Liver (tissue), 9 donors: ENCODE data around the gene SLC12A8. TPM values are rescaled to one million over a fixed set of nuclear protein-coding genes. Genes with fewer than 3 reads are reported as not detected.

Experiments
- DNase-seq: peaks from one replicate; pipeline ENCODE4 v3.0.0-alpha.2; 2017; ENCODE audit warnings: low spot score
- H3K27ac ChIP-seq, 2 donors: one replicate each; pipeline ENCODE4 v1.7.0; 2013; ENCODE audit warnings: inconsistent platforms in 2 of 2, low read length in 2 of 2, control low read depth in 1 of 2, low read depth in 1 of 2, mild to moderate bottlenecking in 1 of 2
- H3K27me3 ChIP-seq, 4 donors: one replicate each; pipeline versions ENCODE4 v1.6.1 to v1.7.0; 2013; ENCODE audit warnings: low read length in 3 of 4, inconsistent platforms in 1 of 4, mild to moderate bottlenecking in 1 of 4, moderate library complexity in 1 of 4; ENCODE audit not compliant: control insufficient read depth in 4 of 4, insufficient read depth in 4 of 4
- H3K36me3 ChIP-seq, 4 donors: one replicate each; pipeline versions ENCODE4 v1.6.1 to v1.7.0; 2013; ENCODE audit warnings: low read length in 3 of 4, mild to moderate bottlenecking in 3 of 4, low read depth in 1 of 4, moderate library complexity in 1 of 4; ENCODE audit not compliant: control insufficient read depth in 4 of 4, insufficient read depth in 3 of 4
- H3K4me1 ChIP-seq, 4 donors: one replicate each; pipeline versions ENCODE4 v1.6.1 to v1.7.0; 2013; ENCODE audit warnings: low read length in 3 of 4, mild to moderate bottlenecking in 3 of 4, moderate library complexity in 1 of 4; ENCODE audit not compliant: control insufficient read depth in 4 of 4, insufficient read depth in 4 of 4
- H3K4me3 ChIP-seq, 3 donors: one replicate each; pipeline versions ENCODE4 v1.6.1 to v1.7.0; 2013; ENCODE audit warnings: low read length in 3 of 3, control low read depth in 1 of 3, low read depth in 1 of 3, mild to moderate bottlenecking in 1 of 3
- H3K9ac ChIP-seq, 2 donors: one replicate each; pipeline ENCODE4 v1.7.0; 2013; ENCODE audit warnings: low read length in 2 of 2, mild to moderate bottlenecking in 2 of 2, moderate library complexity in 2 of 2, control low read depth in 1 of 2, low read depth in 1 of 2
- H3K9me3 ChIP-seq, 4 donors: one replicate each; pipeline versions ENCODE4 v1.6.1 to v1.7.0; 2013; ENCODE audit warnings: low read length in 3 of 4; ENCODE audit not compliant: control insufficient read depth in 4 of 4
- EGR1 ChIP-seq, 2 donors: IDR thresholded peaks; 2 replicates each; pipeline ENCODE4 v1.6.1; 2016 to 2018; ENCODE audit warnings: antibody characterized with exemption in 2 of 2, low read depth in 2 of 2
- FOXA2 ChIP-seq: IDR thresholded peaks from 2 replicates; pipeline ENCODE4 v1.6.1; 2016; ENCODE audit warnings: antibody characterized with exemption
- GABPA ChIP-seq, 2 donors: IDR thresholded peaks in 1 of 2; conservative IDR thresholded peaks in 1 of 2; 2 replicates each; pipeline ENCODE4 v1.6.1; 2016; ENCODE audit warnings: antibody characterized with exemption in 2 of 2, mild to moderate bottlenecking in 1 of 2, moderate library complexity in 1 of 2
- HNF4A ChIP-seq, 2 donors: conservative IDR thresholded peaks; 2 replicates each; pipeline ENCODE4 v1.6.1; 2016; ENCODE audit warnings: antibody characterized with exemption in 2 of 2, mild to moderate bottlenecking in 2 of 2
- HNF4G ChIP-seq: IDR thresholded peaks from 2 replicates; pipeline ENCODE4 v1.6.1; 2016; ENCODE audit warnings: antibody characterized with exemption
- JUND ChIP-seq, 2 donors: IDR thresholded peaks; 2 replicates each; pipeline ENCODE4 v1.6.1; 2016; ENCODE audit warnings: antibody characterized with exemption in 2 of 2
- NR2F2 ChIP-seq: IDR thresholded peaks from 2 replicates; pipeline ENCODE4 v1.6.1; 2016; ENCODE audit warnings: antibody characterized with exemption
- RAD21 ChIP-seq, 2 donors: IDR thresholded peaks; 2 replicates each; pipeline ENCODE4 v1.6.1; 2016; ENCODE audit warnings: antibody characterized with exemption in 2 of 2, mild to moderate bottlenecking in 2 of 2
- YY1 ChIP-seq: IDR thresholded peaks from 2 replicates; pipeline ENCODE4 v1.6.1; 2016; ENCODE audit warnings: antibody characterized with exemption, mild to moderate bottlenecking
- WGBS: extraction: QIAGEN DNeasy Blood & Tissue Kit; methylation state at CpG from one replicate; pipeline ENCODE4 v1.1.7; 2013; 5-methylcytosine and 5-hydroxymethylcytosine counted together
- polyA plus RNA-seq, 2 donors: library from polyadenylated mRNA; stranded (reverse) in 1 of 2; unstranded in 1 of 2; fragments of 200-250 nt in 1 of 2; fragments of >200 nt in 1 of 2; fragmentation: Nextera tagmentation in 1 of 2; extraction: Ambion mirVana in 1 of 2; gene quantifications; one replicate each; pipeline versions ENCODE4 v1.2.1 to v1.2.3, GENCODE V29; 2013 to 2015
- total RNA-seq, 2 donors: library from RNA; depleted of rRNA; stranded (reverse); fragments of >200 nt; gene quantifications; one replicate each; pipeline ENCODE4 v1.2.3, GENCODE V29; 2014
- TF ChIP-seq, protein P1 (sequence below): fragments of 150-350 bp; IDR thresholded peaks from 2 replicates; pipeline ENCODE4 v1.5.1; 2017; ENCODE audit warnings: improper control_type of control experiment, low read depth, low read length; ENCODE audit not compliant: missing input control
- TF ChIP-seq, protein P2 (sequence below): IDR thresholded peaks from 2 replicates; pipeline ENCODE4 v1.6.1; 2016; ENCODE audit warnings: antibody characterized with exemption, mild to moderate bottlenecking
- TF ChIP-seq, protein P3 (sequence below): IDR thresholded peaks from 2 replicates; pipeline ENCODE4 v1.6.1; 2016; ENCODE audit warnings: antibody characterized with exemption
- TF ChIP-seq, protein P4 (sequence below): IDR thresholded peaks from 2 replicates; pipeline ENCODE4 v1.6.1; 2016; ENCODE audit warnings: antibody characterized with exemption
- donor health status: healthy.
- donor health status: healthy.
- donor health status: healthy.
- donor health status: healthy.
- donor health status: healthy.

SLC12A8 gene
- total and polyA plus RNA-seq, 4 donors = 2.7 to 20.3 (median 5.5) TPM

DNA sequence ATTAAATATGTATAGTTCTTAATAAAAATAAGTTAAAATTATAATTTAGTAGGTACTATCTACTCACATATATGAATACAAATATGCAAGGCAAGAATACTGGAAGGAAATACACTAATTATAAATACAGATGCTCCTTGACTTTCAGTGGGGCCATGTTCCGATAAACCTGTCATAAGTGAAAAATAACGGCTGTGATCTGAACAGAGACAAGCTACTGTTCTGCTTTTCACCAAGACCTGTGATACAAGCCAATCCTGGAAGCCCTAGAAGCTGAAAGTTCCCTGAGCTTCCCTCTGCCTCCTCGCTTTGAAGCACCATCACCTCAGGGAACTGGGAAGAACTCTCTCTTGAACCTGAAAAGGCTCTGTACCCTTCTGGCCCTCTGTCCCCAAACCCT is 55.4 kb downstream of the SLC12A8 start:
- no peak for DNase-seq
- H3K4me1 ChIP-seq = no peaks in the 10 kb centered on the region
- H3K4me3 ChIP-seq = no peak overlapping the region
- peaks cover 0 to 4% (median 0%) of the 10 kb centered on the region in 4 donors for H3K36me3 ChIP-seq
- no peak overlapping the region for H3K27ac ChIP-seq
- no peak overlapping the region for H3K9ac ChIP-seq
- WGBS = 86% methylated on average over 3 of the region's 3 CpGs
- H3K27me3 ChIP-seq = no peaks in the 10 kb centered on the region
- TF ChIP-seq, protein P1, sequence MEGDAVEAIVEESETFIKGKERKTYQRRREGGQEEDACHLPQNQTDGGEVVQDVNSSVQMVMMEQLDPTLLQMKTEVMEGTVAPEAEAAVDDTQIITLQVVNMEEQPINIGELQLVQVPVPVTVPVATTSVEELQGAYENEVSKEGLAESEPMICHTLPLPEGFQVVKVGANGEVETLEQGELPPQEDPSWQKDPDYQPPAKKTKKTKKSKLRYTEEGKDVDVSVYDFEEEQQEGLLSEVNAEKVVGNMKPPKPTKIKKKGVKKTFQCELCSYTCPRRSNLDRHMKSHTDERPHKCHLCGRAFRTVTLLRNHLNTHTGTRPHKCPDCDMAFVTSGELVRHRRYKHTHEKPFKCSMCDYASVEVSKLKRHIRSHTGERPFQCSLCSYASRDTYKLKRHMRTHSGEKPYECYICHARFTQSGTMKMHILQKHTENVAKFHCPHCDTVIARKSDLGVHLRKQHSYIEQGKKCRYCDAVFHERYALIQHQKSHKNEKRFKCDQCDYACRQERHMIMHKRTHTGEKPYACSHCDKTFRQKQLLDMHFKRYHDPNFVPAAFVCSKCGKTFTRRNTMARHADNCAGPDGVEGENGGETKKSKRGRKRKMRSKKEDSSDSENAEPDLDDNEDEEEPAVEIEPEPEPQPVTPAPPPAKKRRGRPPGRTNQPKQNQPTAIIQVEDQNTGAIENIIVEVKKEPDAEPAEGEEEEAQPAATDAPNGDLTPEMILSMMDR = no peak
- TF ChIP-seq, protein P2, sequence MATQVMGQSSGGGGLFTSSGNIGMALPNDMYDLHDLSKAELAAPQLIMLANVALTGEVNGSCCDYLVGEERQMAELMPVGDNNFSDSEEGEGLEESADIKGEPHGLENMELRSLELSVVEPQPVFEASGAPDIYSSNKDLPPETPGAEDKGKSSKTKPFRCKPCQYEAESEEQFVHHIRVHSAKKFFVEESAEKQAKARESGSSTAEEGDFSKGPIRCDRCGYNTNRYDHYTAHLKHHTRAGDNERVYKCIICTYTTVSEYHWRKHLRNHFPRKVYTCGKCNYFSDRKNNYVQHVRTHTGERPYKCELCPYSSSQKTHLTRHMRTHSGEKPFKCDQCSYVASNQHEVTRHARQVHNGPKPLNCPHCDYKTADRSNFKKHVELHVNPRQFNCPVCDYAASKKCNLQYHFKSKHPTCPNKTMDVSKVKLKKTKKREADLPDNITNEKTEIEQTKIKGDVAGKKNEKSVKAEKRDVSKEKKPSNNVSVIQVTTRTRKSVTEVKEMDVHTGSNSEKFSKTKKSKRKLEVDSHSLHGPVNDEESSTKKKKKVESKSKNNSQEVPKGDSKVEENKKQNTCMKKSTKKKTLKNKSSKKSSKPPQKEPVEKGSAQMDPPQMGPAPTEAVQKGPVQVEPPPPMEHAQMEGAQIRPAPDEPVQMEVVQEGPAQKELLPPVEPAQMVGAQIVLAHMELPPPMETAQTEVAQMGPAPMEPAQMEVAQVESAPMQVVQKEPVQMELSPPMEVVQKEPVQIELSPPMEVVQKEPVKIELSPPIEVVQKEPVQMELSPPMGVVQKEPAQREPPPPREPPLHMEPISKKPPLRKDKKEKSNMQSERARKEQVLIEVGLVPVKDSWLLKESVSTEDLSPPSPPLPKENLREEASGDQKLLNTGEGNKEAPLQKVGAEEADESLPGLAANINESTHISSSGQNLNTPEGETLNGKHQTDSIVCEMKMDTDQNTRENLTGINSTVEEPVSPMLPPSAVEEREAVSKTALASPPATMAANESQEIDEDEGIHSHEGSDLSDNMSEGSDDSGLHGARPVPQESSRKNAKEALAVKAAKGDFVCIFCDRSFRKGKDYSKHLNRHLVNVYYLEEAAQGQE = no peak
- TF ChIP-seq YY1 (no peak), HNF4G (no peak)
- H3K9me3 ChIP-seq = no peaks in the 10 kb centered on the region

DNA sequence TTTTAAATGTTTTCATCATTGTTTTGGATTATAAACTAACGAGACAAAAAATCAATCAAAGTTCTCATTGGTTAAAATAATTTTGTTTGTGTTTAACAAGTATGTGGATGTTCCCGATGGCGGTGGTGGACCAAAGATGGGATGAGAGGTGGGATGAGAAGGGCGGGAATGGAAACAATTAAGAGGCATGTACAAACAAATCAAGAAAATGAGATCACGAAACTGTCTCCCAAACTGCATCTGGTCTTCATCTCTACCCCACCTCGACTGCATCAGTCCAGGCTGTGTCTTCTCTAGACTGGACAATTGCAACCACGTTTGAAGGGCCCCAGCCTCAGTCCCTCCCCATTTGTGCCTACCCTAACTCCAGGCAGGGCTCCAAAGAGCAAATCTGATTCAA is 56.1 kb downstream of the SLC12A8 start:
- TF ChIP-seq, protein P3, sequence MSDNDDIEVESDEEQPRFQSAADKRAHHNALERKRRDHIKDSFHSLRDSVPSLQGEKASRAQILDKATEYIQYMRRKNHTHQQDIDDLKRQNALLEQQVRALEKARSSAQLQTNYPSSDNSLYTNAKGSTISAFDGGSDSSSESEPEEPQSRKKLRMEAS = no peak
- TF ChIP-seq HNF4A (conservative IDR thresholded peaks at IDR 0.05) (no peak), YY1 (no peak), FOXA2 (no peak), EGR1 (IDR thresholded peaks at IDR 0.05; ENCODE audit: low read depth in 2 of 2) (no peak), JUND (IDR thresholded peaks at IDR 0.05) (no peak), GABPA (IDR thresholded peaks at IDR 0.05 in 1 of 2, conservative IDR thresholded peaks at IDR 0.05 in 1 of 2) (no peak), RAD21 (IDR thresholded peaks at IDR 0.05) (no peak), NR2F2 (no peak)
- TF ChIP-seq, protein P1 = no peak
- TF ChIP-seq, protein P4, sequence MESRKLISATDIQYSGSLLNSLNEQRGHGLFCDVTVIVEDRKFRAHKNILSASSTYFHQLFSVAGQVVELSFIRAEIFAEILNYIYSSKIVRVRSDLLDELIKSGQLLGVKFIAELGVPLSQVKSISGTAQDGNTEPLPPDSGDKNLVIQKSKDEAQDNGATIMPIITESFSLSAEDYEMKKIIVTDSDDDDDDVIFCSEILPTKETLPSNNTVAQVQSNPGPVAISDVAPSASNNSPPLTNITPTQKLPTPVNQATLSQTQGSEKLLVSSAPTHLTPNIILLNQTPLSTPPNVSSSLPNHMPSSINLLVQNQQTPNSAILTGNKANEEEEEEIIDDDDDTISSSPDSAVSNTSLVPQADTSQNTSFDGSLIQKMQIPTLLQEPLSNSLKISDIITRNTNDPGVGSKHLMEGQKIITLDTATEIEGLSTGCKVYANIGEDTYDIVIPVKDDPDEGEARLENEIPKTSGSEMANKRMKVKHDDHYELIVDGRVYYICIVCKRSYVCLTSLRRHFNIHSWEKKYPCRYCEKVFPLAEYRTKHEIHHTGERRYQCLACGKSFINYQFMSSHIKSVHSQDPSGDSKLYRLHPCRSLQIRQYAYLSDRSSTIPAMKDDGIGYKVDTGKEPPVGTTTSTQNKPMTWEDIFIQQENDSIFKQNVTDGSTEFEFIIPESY = no peak
- DNase-seq = no peak
- Histone ChIP-seq H3K9ac (no peak overlapping the region), H3K36me3 (peaks cover 0 to 4% (median 0%) of the 10 kb centered on the region in 4 donors), H3K27ac (no peak overlapping the region), H3K27me3 (no peaks in the 10 kb centered on the region), H3K9me3 (no peaks in the 10 kb centered on the region), H3K4me3 (no peak overlapping the region), H3K4me1 (peaks cover 0 to 1% (median 0%) of the 10 kb centered on the region in 4 donors)
- WGBS = 93% methylated on average over 7 of the region's 7 CpGs
